Natural killer cell (primary cell): ENCODE results near the gene BAX. TPM values are rescaled to one million over a fixed set of nuclear protein-coding genes. Genes with fewer than 3 reads are reported as not detected.
A peak's percentile ranks its signal among the peaks of the same experiment; 100 is the strongest.

Source experiments
- ATAC-seq, 3 donors: fragments of 150-1000 bp in 2 of 3; fragments of 200-7000 bp in 1 of 3; cut with Tn5 transposase; 1 replicate in 1 of 3; 2 replicates in 2 of 3; pipeline ENCODE4 v1.10.0; 2021; ENCODE audit warnings: mild to moderate bottlenecking in 2 of 3, moderate library complexity in 2 of 3
- DNase-seq, 2 donors: peaks; one replicate each; pipeline versions ENCODE4 v3.0.0 to v3.0.0-alpha.2; 2013 to 2021; ENCODE audit warnings: mixed read lengths in 1 of 2
- H3K27ac ChIP-seq: one replicate; pipeline ENCODE4 v1.5.1; 2013; ENCODE audit warnings: mild to moderate bottlenecking, low read length
- H3K27me3 ChIP-seq: one replicate; pipeline ENCODE4 v1.6.1; 2013; ENCODE audit warnings: low read length; ENCODE audit not compliant: control insufficient read depth, insufficient read depth
- H3K36me3 ChIP-seq: one replicate; pipeline ENCODE4 v1.6.1; 2013; ENCODE audit warnings: low read length; ENCODE audit not compliant: control insufficient read depth, insufficient read depth
- H3K4me1 ChIP-seq: one replicate; pipeline ENCODE4 v1.6.1; 2013; ENCODE audit warnings: low read length; ENCODE audit not compliant: control insufficient read depth, insufficient read depth
- H3K4me3 ChIP-seq: one replicate; pipeline ENCODE4 v1.5.1; 2013; ENCODE audit warnings: low read length
- H3K9me3 ChIP-seq: one replicate; pipeline ENCODE4 v1.6.1; 2013; ENCODE audit warnings: low read length; ENCODE audit not compliant: control insufficient read depth, insufficient read depth
- H3K27ac Mint-ChIP-seq, 2 donors: one replicate each; pipeline ENCODE4 v1.8.0; 2022; ENCODE audit warnings: mild to moderate bottlenecking in 2 of 2, mixed read lengths in 2 of 2, moderate library complexity in 1 of 2
- H3K27me3 Mint-ChIP-seq, 2 donors: one replicate each; pipeline ENCODE4 v1.8.0; 2022; ENCODE audit warnings: low read depth in 2 of 2, mixed read lengths in 2 of 2
- H3K36me3 Mint-ChIP-seq: one replicate; pipeline ENCODE4 v1.8.0; 2022; ENCODE audit warnings: mixed read lengths
- H3K4me1 Mint-ChIP-seq, 2 donors: one replicate each; pipeline ENCODE4 v1.8.0; 2022; ENCODE audit warnings: mixed read lengths in 2 of 2
- H3K4me3 Mint-ChIP-seq: one replicate; pipeline ENCODE4 v1.8.0; 2022; ENCODE audit warnings: mild to moderate bottlenecking, moderate library complexity, mixed read lengths
- H3K9me3 Mint-ChIP-seq, 2 donors: one replicate each; pipeline ENCODE4 v1.8.0; 2022; ENCODE audit warnings: mixed read lengths in 2 of 2
- WGBS: methylation state at CpG from one replicate; pipeline ENCODE4 v1.1.7; 2013; ENCODE audit warnings: missing lambda C conversion rate; ENCODE audit not compliant: insufficient coverage; 5-methylcytosine and 5-hydroxymethylcytosine counted together
- intact Hi-C: fragments of 100-400 bp; cut with micrococcal nuclease; formaldehyde crosslinking; loops from one replicate; pipeline ENCODE4 v1.14.2; 2022
- total RNA-seq, 4 donors: library from RNA; stranded (reverse); fragments of 120-200 nt in 1 of 4; gene quantifications; one replicate each; pipeline versions ENCODE4 v1.2.3 to v1.2.4, GENCODE V29; 2013 to 2022
- TF ChIP-seq, protein P1 (sequence below): fragments of 200-600 bp; IDR thresholded peaks from one replicate; pipeline ENCODE4 v1.8.0; 2022; ENCODE audit warnings: antibody characterized with exemption

The BAX gene
- total RNA-seq, 3 donors from 2014 or later (not counting 1 experiment from before 2014, with no cell fraction given) = 117 to 133 (median 120) TPM

DNA sequence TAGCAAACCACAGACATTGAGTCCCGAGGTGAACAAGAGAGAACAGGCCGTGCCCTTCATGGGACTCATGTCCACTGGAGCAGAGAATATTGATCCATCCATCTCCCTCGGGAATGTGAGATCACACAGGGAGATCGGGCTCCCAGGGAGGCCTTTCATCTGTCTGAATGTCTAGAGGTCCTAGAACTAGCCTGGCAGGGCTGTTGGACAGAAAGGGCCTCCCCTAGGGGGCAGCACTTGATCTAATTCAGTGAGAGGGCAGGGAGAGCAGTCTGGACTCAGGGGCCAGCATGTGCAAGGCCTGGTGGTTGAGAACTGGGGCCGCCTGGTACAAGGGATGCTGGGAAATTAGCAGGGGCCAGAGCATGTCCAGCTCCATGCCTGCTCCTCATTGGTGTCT, 43.3 kb downstream of the BAX start:
- Mint-ChIP-seq H3K9me3 (no peaks in the 10 kb centered on the region), H3K27me3 (no peaks in the 10 kb centered on the region), H3K36me3 (no peaks in the 10 kb centered on the region), H3K4me3 (no peak overlapping the region), H3K27ac (no peak overlapping the region), H3K4me1 (peaks cover 11 to 24% of the 10 kb centered on the region in 2 donors)
- TF ChIP-seq, protein P1, sequence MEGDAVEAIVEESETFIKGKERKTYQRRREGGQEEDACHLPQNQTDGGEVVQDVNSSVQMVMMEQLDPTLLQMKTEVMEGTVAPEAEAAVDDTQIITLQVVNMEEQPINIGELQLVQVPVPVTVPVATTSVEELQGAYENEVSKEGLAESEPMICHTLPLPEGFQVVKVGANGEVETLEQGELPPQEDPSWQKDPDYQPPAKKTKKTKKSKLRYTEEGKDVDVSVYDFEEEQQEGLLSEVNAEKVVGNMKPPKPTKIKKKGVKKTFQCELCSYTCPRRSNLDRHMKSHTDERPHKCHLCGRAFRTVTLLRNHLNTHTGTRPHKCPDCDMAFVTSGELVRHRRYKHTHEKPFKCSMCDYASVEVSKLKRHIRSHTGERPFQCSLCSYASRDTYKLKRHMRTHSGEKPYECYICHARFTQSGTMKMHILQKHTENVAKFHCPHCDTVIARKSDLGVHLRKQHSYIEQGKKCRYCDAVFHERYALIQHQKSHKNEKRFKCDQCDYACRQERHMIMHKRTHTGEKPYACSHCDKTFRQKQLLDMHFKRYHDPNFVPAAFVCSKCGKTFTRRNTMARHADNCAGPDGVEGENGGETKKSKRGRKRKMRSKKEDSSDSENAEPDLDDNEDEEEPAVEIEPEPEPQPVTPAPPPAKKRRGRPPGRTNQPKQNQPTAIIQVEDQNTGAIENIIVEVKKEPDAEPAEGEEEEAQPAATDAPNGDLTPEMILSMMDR = no peak
- Histone ChIP-seq H3K9me3 (no peaks in the 10 kb centered on the region), H3K27ac (no peak overlapping the region), H3K4me3 (no peak overlapping the region), H3K4me1 (peaks cover 15% of the 10 kb centered on the region), H3K27me3 (no peaks in the 10 kb centered on the region), H3K36me3 (peaks cover 1% of the 10 kb centered on the region)
- DNase-seq (peak; percentile 35 to 63), ATAC-seq (no peak)
- WGBS = 96% methylated on average over 5 of the region's 5 CpGs
- intact Hi-C loops = loop anchor here (10.0 kb wide), 2 partner anchors 147 to 363 kb away; partner anchors contain the start of gene DBP

GRCh38 chr19:48999481-49000325, 45.0 kb downstream of the BAX start:
- Histone ChIP-seq H3K9me3 (no peaks in the 10 kb centered on the region), H3K4me3 (no peak overlapping the region), H3K27ac (no peak overlapping the region), H3K27me3 (no peaks in the 10 kb centered on the region), H3K36me3 (peaks cover 8% of the 10 kb centered on the region), H3K4me1 (peaks cover 4% of the 10 kb centered on the region)
- DNase-seq (peak; percentile 42 to 82), ATAC-seq (peak; percentile 77 to 91 (median 78))
- no peaks in the 10 kb centered on the region for H3K27me3 Mint-ChIP-seq
- WGBS = 68% methylated on average over 15 of the region's 16 CpGs
- H3K27ac Mint-ChIP-seq = no peak overlapping the region
- no peaks in the 10 kb centered on the region for H3K36me3 Mint-ChIP-seq
- no peak overlapping the region for H3K4me3 Mint-ChIP-seq
- H3K4me1 Mint-ChIP-seq = peaks cover 0 to 13% of the 10 kb centered on the region in 2 donors
- intact Hi-C loops = loop anchor here (10.0 kb wide), 2 partner anchors 145 to 365 kb away; partner anchors contain the start of gene DBP
- H3K9me3 Mint-ChIP-seq = no peaks in the 10 kb centered on the region
- TF ChIP-seq, protein P1 = peak; percentile 61

DNA sequence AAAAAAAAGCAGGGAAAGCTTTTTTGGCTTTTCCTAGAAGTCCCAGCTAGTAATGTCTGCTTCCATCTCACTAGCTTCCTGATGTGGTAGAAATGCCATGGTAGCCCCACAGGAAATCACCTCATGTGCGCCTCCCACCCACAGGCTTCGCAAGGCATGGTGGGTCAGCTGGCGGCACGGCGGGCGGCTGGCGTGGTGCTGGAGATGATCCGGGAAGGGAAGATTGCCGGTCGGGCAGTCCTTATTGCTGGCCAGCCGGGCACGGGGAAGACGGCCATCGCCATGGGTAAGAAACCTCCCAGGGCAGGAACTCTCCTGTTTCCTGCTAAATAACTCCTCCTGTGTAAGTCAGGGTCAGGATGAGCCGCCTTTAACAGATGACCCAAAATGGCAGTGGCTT, 49.5 kb downstream of the BAX start:
- WGBS = 96% methylated on average over 15 of the region's 15 CpGs
- H3K4me3 ChIP-seq = no peak overlapping the region
- no peak for DNase-seq
- no peaks in the 10 kb centered on the region for H3K4me1 ChIP-seq
- no peak for ATAC-seq
- Mint-ChIP-seq H3K27ac (no peak overlapping the region), H3K27me3 (no peaks in the 10 kb centered on the region), H3K4me1 (no peaks in the 10 kb centered on the region), H3K36me3 (no peaks in the 10 kb centered on the region), H3K4me3 (no peak overlapping the region), H3K9me3 (no peaks in the 10 kb centered on the region)
- no peak overlapping the region for H3K27ac ChIP-seq
- no peaks in the 10 kb centered on the region for H3K9me3 ChIP-seq
- intact Hi-C loops = no loop called here
- no peaks in the 10 kb centered on the region for H3K27me3 ChIP-seq
- TF ChIP-seq, protein P1 = no peak
- peaks cover 30% of the 10 kb centered on the region for H3K36me3 ChIP-seq
